Transverse colon (tissue), 4 donors: ENCODE data around the gene ZBED3.

Experiments used
- CTCF ChIP-seq, 5 experiments: fragments of 200-600 bp in 3 of 5; fragments of 450-650 bp in 2 of 5; sonication (generic) in 3 of 5; IDR thresholded peaks; 1 replicate in 2 of 5; 2 replicates in 3 of 5; pipeline ENCODE4 v1.5.1; 2016 to 2017; ENCODE audit warnings: antibody characterized with exemption in 5 of 5, inconsistent platforms in 3 of 5, mild to moderate bottlenecking in 2 of 5, moderate library complexity in 1 of 5
- EP300 ChIP-seq: sonication (generic); formaldehyde crosslinking; IDR thresholded peaks from one replicate; pipeline ENCODE4 v1.6.1; 2017; ENCODE audit warnings: antibody characterized with exemption, low read depth
- POLR2A ChIP-seq: fragments of 450-650 bp; IDR thresholded peaks from one replicate; pipeline ENCODE4 v1.6.1; 2016; ENCODE audit warnings: antibody characterized with exemption, mild to moderate bottlenecking, moderate library complexity
- POLR2AphosphoS5 ChIP-seq, 3 donors: sonication (generic); formaldehyde crosslinking; IDR thresholded peaks; one replicate each; pipeline ENCODE4 v1.6.1; 2016; ENCODE audit warnings: antibody characterized with exemption in 3 of 3

GRCh38 chr5:77083088-77083487 lies 4.0 kb downstream of the ZBED3 start:
- TF ChIP-seq CTCF (IDR thresholded peaks at IDR 0.05) = no peak
- TF ChIP-seq POLR2A = no peak
- TF ChIP-seq POLR2AphosphoS5 (IDR thresholded peaks at IDR 0.05) = no peak
- TF ChIP-seq EP300 = no peak
